SK-N-SH (cell line): ENCODE results near the gene TTLL1. TPM values are rescaled to one million over a fixed set of nuclear protein-coding genes. Genes with fewer than 3 reads are reported as not detected.

Experiments used
- CTCF ChIA-PET: fragments of 300-600, 350-600 bp; formaldehyde crosslinking; extraction: SDS; loops from one replicate; lab custom pipeline; 2021; lab: Yijun Ruan, JAX
- POLR2A ChIA-PET: fragments of 350-600 bp; sonication (Branson Sonifier 250); formaldehyde crosslinking; extraction: SDS; loops from one replicate; lab custom pipeline; 2020; ENCODE audit warnings: antibody characterized with exemption, inconsistent platforms; lab: Yijun Ruan, JAX
- DNase-seq: peaks from one replicate; pipeline ENCODE4 v3.0.0; 2012
- H2AFZ ChIP-seq: fragments of 200-600 bp; sonication (generic); 2 replicates; pipeline ENCODE4 v1.8.1; 2016; ENCODE audit warnings: antibody characterized with exemption, mild to moderate bottlenecking, low read depth
- H3F3A ChIP-seq: fragments of 200-600 bp; sonication (generic); replicated peaks from 2 replicates; pipeline ENCODE3; 2016; ENCODE audit warnings: antibody characterized with exemption, mild to moderate bottlenecking; ENCODE audit not compliant: insufficient read depth
- H3K27ac ChIP-seq, 2 experiments: fragments of 200-500 bp in 1 of 2; fragments of 200-600 bp in 1 of 2; sonication (Bioruptor generic) in 1 of 2; sonication (generic), shearing (Covaris generic) in 1 of 2; 2 replicates each; pipeline versions ENCODE4 v1.5.1 to v1.6.1; 2014 to 2016; ENCODE audit warnings: low read depth in 2 of 2, inconsistent platforms in 1 of 2, low read length in 1 of 2, mild to moderate bottlenecking in 1 of 2, mixed read lengths in 1 of 2
- H3K27me3 ChIP-seq: fragments of 200-600 bp; sonication (generic), shearing (Covaris generic); 2 replicates; pipeline ENCODE4 v1.6.1; 2016; ENCODE audit warnings: mixed run types; ENCODE audit not compliant: insufficient read depth
- H3K36me3 ChIP-seq, 2 experiments: fragments of 200-500 bp in 1 of 2; fragments of 200-600 bp in 1 of 2; sonication (Bioruptor generic) in 1 of 2; sonication (generic) in 1 of 2; replicated peaks in 1 of 2; 2 replicates each; pipeline versions ENCODE3 to v1.5.1; 2014 to 2016; ENCODE audit warnings: low read length in 1 of 2, mild to moderate bottlenecking in 1 of 2; ENCODE audit not compliant: insufficient read depth in 2 of 2, control insufficient read depth in 1 of 2
- H3K4me1 ChIP-seq, 2 experiments: fragments of 200-500 bp in 1 of 2; fragments of 200-600 bp in 1 of 2; sonication (Bioruptor generic) in 1 of 2; sonication (generic), shearing (Covaris generic) in 1 of 2; 2 replicates each; pipeline versions ENCODE4 v1.5.1 to v1.6.1; 2014 to 2016; ENCODE audit warnings: low read depth in 1 of 2, low read length in 1 of 2, mixed run types in 1 of 2; ENCODE audit not compliant: insufficient read depth in 2 of 2, control insufficient read depth in 1 of 2
- H3K4me2 ChIP-seq: fragments of 200-600 bp; sonication (generic), shearing (Covaris generic); 2 replicates; pipeline ENCODE4 v1.6.1; 2017; ENCODE audit warnings: mixed run types
- H3K4me3 ChIP-seq, 2 experiments: fragments of 200-500 bp in 1 of 2; fragments of 200-600 bp in 1 of 2; sonication (Bioruptor generic) in 1 of 2; sonication (generic), shearing (Covaris generic) in 1 of 2; 2 replicates each; pipeline versions ENCODE4 v1.5.1 to v1.8.1; 2014 to 2016; ENCODE audit warnings: low read depth in 2 of 2, inconsistent platforms in 1 of 2, low read length in 1 of 2, mild to moderate bottlenecking in 1 of 2, mixed read lengths in 1 of 2, moderate library complexity in 1 of 2
- H3K79me2 ChIP-seq: fragments of 200-600 bp; sonication (generic); 2 replicates; pipeline ENCODE4 v1.8.1; 2017; ENCODE audit warnings: mild to moderate bottlenecking; ENCODE audit not compliant: insufficient read depth
- H3K9ac ChIP-seq: fragments of 200-600 bp; sonication (generic); 2 replicates; pipeline ENCODE4 v1.6.1; 2017; ENCODE audit warnings: mixed run types
- H3K9me2 ChIP-seq: fragments of 200-600 bp; sonication (generic); 2 replicates; pipeline ENCODE4 v1.6.1; 2017; ENCODE audit warnings: mixed run types
- H3K9me3 ChIP-seq: fragments of 200-600 bp; sonication (generic); 2 replicates; pipeline ENCODE4 v1.6.1; 2017; ENCODE audit warnings: mixed run types, mild to moderate bottlenecking, moderate library complexity
- H4K20me1 ChIP-seq: fragments of 200-600 bp; sonication (generic); 2 replicates; pipeline ENCODE4 v1.6.1; 2017; ENCODE audit warnings: mild to moderate bottlenecking, mixed run types; ENCODE audit not compliant: insufficient read depth
- EP300 ChIP-seq, 2 experiments: IDR thresholded peaks; 2 replicates each; pipeline versions ENCODE4 v1.4.0 to v1.6.1; 2012; ENCODE audit warnings: borderline replicate concordance in 1 of 2, low read depth in 1 of 2, low read length in 1 of 2
- GABPA ChIP-seq: IDR thresholded peaks from 2 replicates; pipeline ENCODE4 v1.4.0; 2012; ENCODE audit warnings: low read depth, mild to moderate bottlenecking
- GATA2 ChIP-seq: sonication (generic); formaldehyde crosslinking; IDR thresholded peaks from 2 replicates; pipeline ENCODE4 v1.5.0; 2020; ENCODE audit warnings: mild to moderate bottlenecking, missing genetic modification reagents
- JUND ChIP-seq: IDR thresholded peaks from 2 replicates; pipeline ENCODE4 v1.4.0; 2012
- NFIC ChIP-seq: IDR thresholded peaks from 2 replicates; pipeline ENCODE4 v1.4.0; 2012; ENCODE audit warnings: borderline replicate concordance
- NRF1 ChIP-seq: IDR thresholded peaks from 2 replicates; pipeline ENCODE4 v1.6.1; 2012; ENCODE audit warnings: low read depth, mild to moderate bottlenecking, low read length
- POLR2AphosphoS5 ChIP-seq: IDR thresholded peaks from 2 replicates; pipeline ENCODE4 v1.6.1; 2012; ENCODE audit warnings: low read depth, low read length
- RAD21 ChIP-seq: IDR thresholded peaks from 2 replicates; pipeline ENCODE4 v1.6.1; 2012; ENCODE audit warnings: mild to moderate bottlenecking, low read length
- RCOR1 ChIP-seq: fragments of 150-350 bp; IDR thresholded peaks from 2 replicates; pipeline ENCODE4 v1.6.1; 2017; ENCODE audit warnings: antibody characterized with exemption, low read length
- RXRA ChIP-seq: IDR thresholded peaks from 2 replicates; pipeline ENCODE4 v1.4.0; 2012; ENCODE audit warnings: low read depth, mild to moderate bottlenecking, borderline replicate concordance
- SIN3A ChIP-seq: IDR thresholded peaks from 2 replicates; pipeline ENCODE4 v1.6.1; 2012; ENCODE audit warnings: low read depth, mild to moderate bottlenecking, low read length, moderate library complexity, borderline replicate concordance
- TAF1 ChIP-seq: IDR thresholded peaks from 2 replicates; pipeline ENCODE4 v1.6.1; 2012; ENCODE audit warnings: low read depth, mild to moderate bottlenecking, low read length, moderate library complexity, borderline replicate concordance
- YY1 ChIP-seq: IDR thresholded peaks from 2 replicates; pipeline ENCODE4 v1.4.0; 2012; ENCODE audit warnings: low read depth, mild to moderate bottlenecking
- WGBS: methylation state at CpG from one replicate; pipeline ENCODE4 v1.1.6; 2017; ENCODE audit warnings: low lambda C conversion rate; 5-methylcytosine and 5-hydroxymethylcytosine counted together
- polyA plus RNA-seq, 3 experiments: library from polyadenylated mRNA; depleted of rRNA; stranded (reverse); fragments of >200 nt; gene quantifications; 2 replicates each; pipeline ENCODE4 v1.2.3, GENCODE V29; 2012
- TF ChIP-seq, protein P1 (sequence below): fragments of 200-600 bp; sonication (generic); IDR thresholded peaks from 2 replicates; pipeline ENCODE4 v1.6.1; 2017; ENCODE audit warnings: antibody characterized with exemption, mild to moderate bottlenecking, moderate library complexity
- TF ChIP-seq, protein P2 (sequence below): IDR thresholded peaks from 2 replicates; pipeline ENCODE4 v1.4.0; 2012; ENCODE audit warnings: low read depth, borderline replicate concordance
- TF ChIP-seq, protein P3 (sequence below): fragments of 150-350 bp; IDR thresholded peaks from 2 replicates; pipeline ENCODE4 v1.6.1; 2016; ENCODE audit warnings: mild to moderate bottlenecking, low read depth, low read length
- TF ChIP-seq, protein P4 (sequence below): IDR thresholded peaks from 2 replicates; pipeline ENCODE4 v1.6.1; 2012; ENCODE audit warnings: mild to moderate bottlenecking, low read depth, low read length, moderate library complexity
- TF ChIP-seq, protein P5 (sequence below): IDR thresholded peaks from 2 replicates; pipeline ENCODE4 v1.4.0; 2012; ENCODE audit warnings: low read depth, borderline replicate concordance

The TTLL1 gene
- polyA plus RNA-seq, 1 of the 3 experiments (the other 2 are of a cell fraction), result 14.0 TPM

DNA sequence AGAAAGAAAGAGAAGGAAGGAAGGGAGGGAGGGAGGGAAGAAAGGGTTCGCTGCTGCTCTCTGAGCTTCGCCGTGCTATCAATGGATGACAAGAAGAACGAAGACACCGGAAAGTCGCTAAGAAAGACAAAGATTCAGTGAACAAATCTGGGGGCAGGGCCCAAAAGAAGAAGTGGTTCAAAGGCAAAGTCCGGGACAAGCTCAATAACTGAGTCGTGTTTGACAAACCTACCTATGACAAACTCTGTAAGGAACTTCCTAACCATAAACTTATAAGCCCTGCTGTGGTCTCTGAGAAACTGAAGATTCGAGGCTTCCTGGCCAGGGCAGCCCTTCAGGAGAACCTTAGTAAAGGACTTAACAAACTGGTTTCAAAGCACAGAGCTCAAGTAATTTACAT lies 2.9 kb upstream of the TTLL1 start:
- 88% methylated on average over 9 of the region's 9 CpGs for WGBS
- POLR2A ChIA-PET, result no interaction called here
- TF ChIP-seq NFIC (no peak), RXRA (no peak), SIN3A (no peak), TAF1 (no peak), YY1 (no peak), GATA2 (no peak), RAD21 (no peak), GABPA (no peak), EP300 (IDR thresholded peaks at IDR 0.05; ENCODE audit: borderline replicate concordance in 1 of 2, low read depth in 1 of 2, low read length in 1 of 2) (no peak), NRF1 (no peak), RCOR1 (no peak), JUND (no peak), POLR2AphosphoS5 (no peak)
- TF ChIP-seq, protein P1, sequence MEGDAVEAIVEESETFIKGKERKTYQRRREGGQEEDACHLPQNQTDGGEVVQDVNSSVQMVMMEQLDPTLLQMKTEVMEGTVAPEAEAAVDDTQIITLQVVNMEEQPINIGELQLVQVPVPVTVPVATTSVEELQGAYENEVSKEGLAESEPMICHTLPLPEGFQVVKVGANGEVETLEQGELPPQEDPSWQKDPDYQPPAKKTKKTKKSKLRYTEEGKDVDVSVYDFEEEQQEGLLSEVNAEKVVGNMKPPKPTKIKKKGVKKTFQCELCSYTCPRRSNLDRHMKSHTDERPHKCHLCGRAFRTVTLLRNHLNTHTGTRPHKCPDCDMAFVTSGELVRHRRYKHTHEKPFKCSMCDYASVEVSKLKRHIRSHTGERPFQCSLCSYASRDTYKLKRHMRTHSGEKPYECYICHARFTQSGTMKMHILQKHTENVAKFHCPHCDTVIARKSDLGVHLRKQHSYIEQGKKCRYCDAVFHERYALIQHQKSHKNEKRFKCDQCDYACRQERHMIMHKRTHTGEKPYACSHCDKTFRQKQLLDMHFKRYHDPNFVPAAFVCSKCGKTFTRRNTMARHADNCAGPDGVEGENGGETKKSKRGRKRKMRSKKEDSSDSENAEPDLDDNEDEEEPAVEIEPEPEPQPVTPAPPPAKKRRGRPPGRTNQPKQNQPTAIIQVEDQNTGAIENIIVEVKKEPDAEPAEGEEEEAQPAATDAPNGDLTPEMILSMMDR, result no peak
- TF ChIP-seq, protein P2, sequence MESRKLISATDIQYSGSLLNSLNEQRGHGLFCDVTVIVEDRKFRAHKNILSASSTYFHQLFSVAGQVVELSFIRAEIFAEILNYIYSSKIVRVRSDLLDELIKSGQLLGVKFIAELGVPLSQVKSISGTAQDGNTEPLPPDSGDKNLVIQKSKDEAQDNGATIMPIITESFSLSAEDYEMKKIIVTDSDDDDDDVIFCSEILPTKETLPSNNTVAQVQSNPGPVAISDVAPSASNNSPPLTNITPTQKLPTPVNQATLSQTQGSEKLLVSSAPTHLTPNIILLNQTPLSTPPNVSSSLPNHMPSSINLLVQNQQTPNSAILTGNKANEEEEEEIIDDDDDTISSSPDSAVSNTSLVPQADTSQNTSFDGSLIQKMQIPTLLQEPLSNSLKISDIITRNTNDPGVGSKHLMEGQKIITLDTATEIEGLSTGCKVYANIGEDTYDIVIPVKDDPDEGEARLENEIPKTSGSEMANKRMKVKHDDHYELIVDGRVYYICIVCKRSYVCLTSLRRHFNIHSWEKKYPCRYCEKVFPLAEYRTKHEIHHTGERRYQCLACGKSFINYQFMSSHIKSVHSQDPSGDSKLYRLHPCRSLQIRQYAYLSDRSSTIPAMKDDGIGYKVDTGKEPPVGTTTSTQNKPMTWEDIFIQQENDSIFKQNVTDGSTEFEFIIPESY, result no peak
- TF ChIP-seq, protein P3, sequence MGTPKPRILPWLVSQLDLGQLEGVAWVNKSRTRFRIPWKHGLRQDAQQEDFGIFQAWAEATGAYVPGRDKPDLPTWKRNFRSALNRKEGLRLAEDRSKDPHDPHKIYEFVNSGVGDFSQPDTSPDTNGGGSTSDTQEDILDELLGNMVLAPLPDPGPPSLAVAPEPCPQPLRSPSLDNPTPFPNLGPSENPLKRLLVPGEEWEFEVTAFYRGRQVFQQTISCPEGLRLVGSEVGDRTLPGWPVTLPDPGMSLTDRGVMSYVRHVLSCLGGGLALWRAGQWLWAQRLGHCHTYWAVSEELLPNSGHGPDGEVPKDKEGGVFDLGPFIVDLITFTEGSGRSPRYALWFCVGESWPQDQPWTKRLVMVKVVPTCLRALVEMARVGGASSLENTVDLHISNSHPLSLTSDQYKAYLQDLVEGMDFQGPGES, result no peak
- TF ChIP-seq, protein P4, sequence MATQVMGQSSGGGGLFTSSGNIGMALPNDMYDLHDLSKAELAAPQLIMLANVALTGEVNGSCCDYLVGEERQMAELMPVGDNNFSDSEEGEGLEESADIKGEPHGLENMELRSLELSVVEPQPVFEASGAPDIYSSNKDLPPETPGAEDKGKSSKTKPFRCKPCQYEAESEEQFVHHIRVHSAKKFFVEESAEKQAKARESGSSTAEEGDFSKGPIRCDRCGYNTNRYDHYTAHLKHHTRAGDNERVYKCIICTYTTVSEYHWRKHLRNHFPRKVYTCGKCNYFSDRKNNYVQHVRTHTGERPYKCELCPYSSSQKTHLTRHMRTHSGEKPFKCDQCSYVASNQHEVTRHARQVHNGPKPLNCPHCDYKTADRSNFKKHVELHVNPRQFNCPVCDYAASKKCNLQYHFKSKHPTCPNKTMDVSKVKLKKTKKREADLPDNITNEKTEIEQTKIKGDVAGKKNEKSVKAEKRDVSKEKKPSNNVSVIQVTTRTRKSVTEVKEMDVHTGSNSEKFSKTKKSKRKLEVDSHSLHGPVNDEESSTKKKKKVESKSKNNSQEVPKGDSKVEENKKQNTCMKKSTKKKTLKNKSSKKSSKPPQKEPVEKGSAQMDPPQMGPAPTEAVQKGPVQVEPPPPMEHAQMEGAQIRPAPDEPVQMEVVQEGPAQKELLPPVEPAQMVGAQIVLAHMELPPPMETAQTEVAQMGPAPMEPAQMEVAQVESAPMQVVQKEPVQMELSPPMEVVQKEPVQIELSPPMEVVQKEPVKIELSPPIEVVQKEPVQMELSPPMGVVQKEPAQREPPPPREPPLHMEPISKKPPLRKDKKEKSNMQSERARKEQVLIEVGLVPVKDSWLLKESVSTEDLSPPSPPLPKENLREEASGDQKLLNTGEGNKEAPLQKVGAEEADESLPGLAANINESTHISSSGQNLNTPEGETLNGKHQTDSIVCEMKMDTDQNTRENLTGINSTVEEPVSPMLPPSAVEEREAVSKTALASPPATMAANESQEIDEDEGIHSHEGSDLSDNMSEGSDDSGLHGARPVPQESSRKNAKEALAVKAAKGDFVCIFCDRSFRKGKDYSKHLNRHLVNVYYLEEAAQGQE, result no peak
- TF ChIP-seq, protein P5, sequence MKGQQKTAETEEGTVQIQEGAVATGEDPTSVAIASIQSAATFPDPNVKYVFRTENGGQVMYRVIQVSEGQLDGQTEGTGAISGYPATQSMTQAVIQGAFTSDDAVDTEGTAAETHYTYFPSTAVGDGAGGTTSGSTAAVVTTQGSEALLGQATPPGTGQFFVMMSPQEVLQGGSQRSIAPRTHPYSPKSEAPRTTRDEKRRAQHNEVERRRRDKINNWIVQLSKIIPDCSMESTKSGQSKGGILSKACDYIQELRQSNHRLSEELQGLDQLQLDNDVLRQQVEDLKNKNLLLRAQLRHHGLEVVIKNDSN, result no peak

More for the DNA sequence above, 2.9 kb upstream of the TTLL1 start:
- H3K27me3 ChIP-seq, result no peaks in the 10 kb centered on the region
- H3K4me1 ChIP-seq, result peaks cover 0 to 3% of the 10 kb centered on the region in 2 experiments; a peak in 1 of 4 replicates
- H3K4me2 ChIP-seq, result no peak overlapping the region
- H3K9ac ChIP-seq, result no peak overlapping the region
- no peak overlapping the region for H2AFZ ChIP-seq
- H3K27ac ChIP-seq, result no peak overlapping the region
- H3K4me3 ChIP-seq, result no peak overlapping the region
- H3F3A ChIP-seq, result no peaks in the 10 kb centered on the region
- no peak for DNase-seq
- CTCF ChIA-PET, result no interaction called here
- H3K79me2 ChIP-seq, result no peaks in the 10 kb centered on the region
- no peaks in the 10 kb centered on the region for H4K20me1 ChIP-seq
- H3K9me3 ChIP-seq, result no peaks in the 10 kb centered on the region
- no peaks in the 10 kb centered on the region for H3K9me2 ChIP-seq
- no peaks in the 10 kb centered on the region for H3K36me3 ChIP-seq
